ENCODE data around the gene NSD1.
A peak's percentile ranks its signal among the peaks of the same experiment; 100 is the strongest.

Gene NSD1, protein sequence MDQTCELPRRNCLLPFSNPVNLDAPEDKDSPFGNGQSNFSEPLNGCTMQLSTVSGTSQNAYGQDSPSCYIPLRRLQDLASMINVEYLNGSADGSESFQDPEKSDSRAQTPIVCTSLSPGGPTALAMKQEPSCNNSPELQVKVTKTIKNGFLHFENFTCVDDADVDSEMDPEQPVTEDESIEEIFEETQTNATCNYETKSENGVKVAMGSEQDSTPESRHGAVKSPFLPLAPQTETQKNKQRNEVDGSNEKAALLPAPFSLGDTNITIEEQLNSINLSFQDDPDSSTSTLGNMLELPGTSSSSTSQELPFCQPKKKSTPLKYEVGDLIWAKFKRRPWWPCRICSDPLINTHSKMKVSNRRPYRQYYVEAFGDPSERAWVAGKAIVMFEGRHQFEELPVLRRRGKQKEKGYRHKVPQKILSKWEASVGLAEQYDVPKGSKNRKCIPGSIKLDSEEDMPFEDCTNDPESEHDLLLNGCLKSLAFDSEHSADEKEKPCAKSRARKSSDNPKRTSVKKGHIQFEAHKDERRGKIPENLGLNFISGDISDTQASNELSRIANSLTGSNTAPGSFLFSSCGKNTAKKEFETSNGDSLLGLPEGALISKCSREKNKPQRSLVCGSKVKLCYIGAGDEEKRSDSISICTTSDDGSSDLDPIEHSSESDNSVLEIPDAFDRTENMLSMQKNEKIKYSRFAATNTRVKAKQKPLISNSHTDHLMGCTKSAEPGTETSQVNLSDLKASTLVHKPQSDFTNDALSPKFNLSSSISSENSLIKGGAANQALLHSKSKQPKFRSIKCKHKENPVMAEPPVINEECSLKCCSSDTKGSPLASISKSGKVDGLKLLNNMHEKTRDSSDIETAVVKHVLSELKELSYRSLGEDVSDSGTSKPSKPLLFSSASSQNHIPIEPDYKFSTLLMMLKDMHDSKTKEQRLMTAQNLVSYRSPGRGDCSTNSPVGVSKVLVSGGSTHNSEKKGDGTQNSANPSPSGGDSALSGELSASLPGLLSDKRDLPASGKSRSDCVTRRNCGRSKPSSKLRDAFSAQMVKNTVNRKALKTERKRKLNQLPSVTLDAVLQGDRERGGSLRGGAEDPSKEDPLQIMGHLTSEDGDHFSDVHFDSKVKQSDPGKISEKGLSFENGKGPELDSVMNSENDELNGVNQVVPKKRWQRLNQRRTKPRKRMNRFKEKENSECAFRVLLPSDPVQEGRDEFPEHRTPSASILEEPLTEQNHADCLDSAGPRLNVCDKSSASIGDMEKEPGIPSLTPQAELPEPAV (N-terminal part only)

GRCh38 chr5:177133096-177133852, at the start of gene NSD1:
NSD1 (plus strand) TSS chr5:177133773; CDS start chr5:177135104, 1,331 bp downstream.
- H3K9ac ChIP-seq (ENCODE audit: low read length in 2 of 2) = peak within 1 kb of the TSS; percentile 55 to 83
- H3K9me3 ChIP-seq (ENCODE audit: control insufficient read depth in 2 of 2, low read length in 2 of 2) = no peaks in the 10 kb centered on the region
- H3K4me3 ChIP-seq (ENCODE audit: low read length in 2 of 2) = peak within 1 kb of the TSS; percentile 58 to 76
- H3K4me1 ChIP-seq (ENCODE audit: control insufficient read depth, insufficient read depth, low read length) = peaks cover 37% of the 10 kb centered on the region
- H3K36me3 ChIP-seq (ENCODE audit: control insufficient read depth in 2 of 2, insufficient read depth in 2 of 2, low read length in 2 of 2) = peaks cover 9% of the 10 kb centered on the region in 2 donors
- no peaks in the 10 kb centered on the region for H3K27me3 ChIP-seq (ENCODE audit: control insufficient read depth in 1 of 2, insufficient read depth in 2 of 2, low read length in 2 of 2)
- H3K27ac ChIP-seq (ENCODE audit: low read length) = peak within 1 kb of the TSS; percentile 91

GRCh38 chr5:177084175-177084574, 49.4 kb upstream of the NSD1 start:
- H3K9me3 ChIP-seq (ENCODE audit: control insufficient read depth in 2 of 2, low read length in 2 of 2) = no peaks in the 10 kb centered on the region
- H3K4me1 ChIP-seq (ENCODE audit: control insufficient read depth, insufficient read depth, low read length) = peaks cover 8% of the 10 kb centered on the region
- no peak overlapping the region for H3K9ac ChIP-seq (ENCODE audit: low read length in 2 of 2)
- H3K27ac ChIP-seq (ENCODE audit: low read length) = no peak overlapping the region
- peaks cover 13 to 17% of the 10 kb centered on the region in 2 donors for H3K27me3 ChIP-seq (ENCODE audit: control insufficient read depth in 1 of 2, insufficient read depth in 2 of 2, low read length in 2 of 2)
- no peaks in the 10 kb centered on the region for H3K36me3 ChIP-seq (ENCODE audit: control insufficient read depth in 2 of 2, insufficient read depth in 2 of 2, low read length in 2 of 2)
- H3K4me3 ChIP-seq (ENCODE audit: low read length in 2 of 2) = no peak overlapping the region

GRCh38 chr5:177085985-177086653, 47.5 kb upstream of the NSD1 start:
- H3K27ac ChIP-seq (ENCODE audit: low read length) = no peak overlapping the region
- H3K9ac ChIP-seq (ENCODE audit: low read length in 2 of 2) = no peak overlapping the region
- peaks cover 13% of the 10 kb centered on the region for H3K4me1 ChIP-seq (ENCODE audit: control insufficient read depth, insufficient read depth, low read length)
- no peak overlapping the region for H3K4me3 ChIP-seq (ENCODE audit: low read length in 2 of 2)
- H3K27me3 ChIP-seq (ENCODE audit: control insufficient read depth in 1 of 2, insufficient read depth in 2 of 2, low read length in 2 of 2) = peaks cover 18 to 25% of the 10 kb centered on the region in 2 donors
- H3K9me3 ChIP-seq (ENCODE audit: control insufficient read depth in 2 of 2, low read length in 2 of 2) = no peaks in the 10 kb centered on the region
- no peaks in the 10 kb centered on the region for H3K36me3 ChIP-seq (ENCODE audit: control insufficient read depth in 2 of 2, insufficient read depth in 2 of 2, low read length in 2 of 2)

GRCh38 chr5:177086654-177087397, 46.7 kb upstream of the NSD1 start, which contains the start of gene FGFR4:
FGFR4 (plus strand) TSS chr5:177086915; CDS start chr5:177089603, 2,688 bp downstream.
- Histone ChIP-seq H3K27me3 (ENCODE audit: control insufficient read depth in 1 of 2, insufficient read depth in 2 of 2, low read length in 2 of 2) (peaks cover 18 to 25% of the 10 kb centered on the region in 2 donors), H3K27ac (ENCODE audit: low read length) (no peak within 1 kb of the TSS), H3K36me3 (ENCODE audit: control insufficient read depth in 2 of 2, insufficient read depth in 2 of 2, low read length in 2 of 2) (no peaks in the 10 kb centered on the region), H3K9ac (ENCODE audit: low read length in 2 of 2) (no peak within 1 kb of the TSS), H3K9me3 (ENCODE audit: control insufficient read depth in 2 of 2, low read length in 2 of 2) (no peaks in the 10 kb centered on the region), H3K4me1 (ENCODE audit: control insufficient read depth, insufficient read depth, low read length) (peaks cover 13% of the 10 kb centered on the region), H3K4me3 (ENCODE audit: low read length in 2 of 2) (peak within 1 kb of the TSS in 1 of 2 donors; percentile 64)

DNA sequence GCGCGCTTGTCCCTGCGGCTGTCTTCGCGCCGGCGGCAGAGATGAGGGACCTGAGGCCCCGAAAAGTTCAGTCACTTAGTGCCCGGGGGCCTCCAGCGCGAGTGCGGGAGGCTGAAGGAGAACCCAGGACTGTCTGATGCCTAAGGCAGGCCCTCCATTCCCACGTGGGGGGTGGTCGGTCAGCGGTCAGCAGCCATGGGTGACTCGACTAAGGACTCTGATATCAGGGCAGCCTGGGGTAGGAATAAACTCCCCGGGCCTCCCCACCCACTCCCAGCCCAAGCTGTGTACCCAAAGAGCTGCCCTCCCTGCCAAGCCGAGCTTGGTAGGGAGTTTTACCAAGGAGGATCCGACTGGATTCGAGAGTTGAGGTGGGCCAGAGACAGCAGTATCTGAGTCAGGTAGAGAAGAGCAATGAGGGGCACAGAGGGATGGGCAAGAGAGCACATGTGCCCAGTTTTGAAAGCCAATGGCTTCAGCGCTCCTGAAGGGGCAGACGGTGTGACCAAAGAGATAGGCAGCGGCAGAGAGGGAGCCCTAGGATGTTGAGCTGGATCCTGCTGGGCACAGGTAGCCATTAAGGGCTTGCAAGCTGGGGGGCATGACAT, 46.1 kb upstream of the NSD1 start:
- Histone ChIP-seq H3K4me1 (ENCODE audit: control insufficient read depth, insufficient read depth, low read length) (peaks cover 13% of the 10 kb centered on the region), H3K27ac (ENCODE audit: low read length) (no peak overlapping the region), H3K4me3 (ENCODE audit: low read length in 2 of 2) (peak overlapping the region in 1 of 2 donors; percentile 64), H3K36me3 (ENCODE audit: control insufficient read depth in 2 of 2, insufficient read depth in 2 of 2, low read length in 2 of 2) (no peaks in the 10 kb centered on the region), H3K9ac (ENCODE audit: low read length in 2 of 2) (no peak overlapping the region), H3K27me3 (ENCODE audit: control insufficient read depth in 1 of 2, insufficient read depth in 2 of 2, low read length in 2 of 2) (peaks cover 18 to 25% of the 10 kb centered on the region in 2 donors), H3K9me3 (ENCODE audit: control insufficient read depth in 2 of 2, low read length in 2 of 2) (no peaks in the 10 kb centered on the region)

GRCh38 chr5:177089127-177089526, 44.4 kb upstream of the NSD1 start:
- Histone ChIP-seq H3K4me1 (ENCODE audit: control insufficient read depth, insufficient read depth, low read length) (peaks cover 13% of the 10 kb centered on the region), H3K27me3 (ENCODE audit: control insufficient read depth in 1 of 2, insufficient read depth in 2 of 2, low read length in 2 of 2) (peaks cover 18 to 23% of the 10 kb centered on the region in 2 donors), H3K27ac (ENCODE audit: low read length) (no peak overlapping the region), H3K4me3 (ENCODE audit: low read length in 2 of 2) (no peak overlapping the region), H3K9ac (ENCODE audit: low read length in 2 of 2) (no peak overlapping the region), H3K9me3 (ENCODE audit: control insufficient read depth in 2 of 2, low read length in 2 of 2) (no peaks in the 10 kb centered on the region), H3K36me3 (ENCODE audit: control insufficient read depth in 2 of 2, insufficient read depth in 2 of 2, low read length in 2 of 2) (no peaks in the 10 kb centered on the region)

DNA sequence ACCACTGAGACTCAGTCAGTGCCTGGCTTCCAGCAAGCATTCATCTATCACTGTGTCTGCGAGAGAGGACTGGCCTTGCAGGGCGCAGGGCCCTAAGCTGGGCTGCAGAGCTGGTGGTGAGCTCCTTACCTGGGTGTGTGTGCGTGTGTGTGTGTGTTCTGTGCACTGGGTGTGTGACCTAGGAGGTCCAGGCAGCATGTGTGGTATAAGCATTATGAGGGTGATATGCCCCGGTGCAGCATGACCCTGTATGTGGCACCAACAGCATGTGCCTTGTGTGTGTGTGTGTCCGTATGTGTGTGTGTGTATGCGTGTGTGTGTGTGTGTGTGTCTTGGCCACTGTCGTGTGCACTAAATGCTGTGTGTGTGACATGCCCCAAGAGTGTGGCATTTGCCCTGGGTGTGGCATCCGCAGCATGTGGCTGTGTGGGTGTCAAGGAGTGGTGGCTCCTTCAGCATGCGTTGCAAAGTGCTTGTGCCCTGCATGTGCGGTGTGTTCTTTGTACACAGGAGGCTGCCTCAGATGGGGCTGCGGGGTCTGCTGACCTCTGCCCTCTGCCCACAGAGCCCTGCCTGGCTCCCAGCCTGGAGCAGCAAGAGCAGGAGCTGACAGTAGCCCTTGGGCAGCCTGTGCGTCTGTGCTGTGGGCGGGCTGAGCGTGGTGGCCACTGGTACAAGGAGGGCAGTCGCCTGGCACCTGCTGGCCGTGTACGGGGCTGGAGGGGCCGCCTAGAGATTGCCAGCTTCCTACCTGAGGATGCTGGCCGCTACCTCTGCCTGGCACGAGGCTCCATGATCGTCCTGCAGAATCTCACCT, 43.5 kb upstream of the NSD1 start:
- H3K27me3 ChIP-seq (ENCODE audit: control insufficient read depth in 1 of 2, insufficient read depth in 2 of 2, low read length in 2 of 2) = peaks cover 18 to 23% of the 10 kb centered on the region in 2 donors
- no peak overlapping the region for H3K9ac ChIP-seq (ENCODE audit: low read length in 2 of 2)
- no peak overlapping the region for H3K27ac ChIP-seq (ENCODE audit: low read length)
- peaks cover 19% of the 10 kb centered on the region for H3K4me1 ChIP-seq (ENCODE audit: control insufficient read depth, insufficient read depth, low read length)
- H3K36me3 ChIP-seq (ENCODE audit: control insufficient read depth in 2 of 2, insufficient read depth in 2 of 2, low read length in 2 of 2) = no peaks in the 10 kb centered on the region
- no peak overlapping the region for H3K4me3 ChIP-seq (ENCODE audit: low read length in 2 of 2)
- no peaks in the 10 kb centered on the region for H3K9me3 ChIP-seq (ENCODE audit: control insufficient read depth in 2 of 2, low read length in 2 of 2)

DNA sequence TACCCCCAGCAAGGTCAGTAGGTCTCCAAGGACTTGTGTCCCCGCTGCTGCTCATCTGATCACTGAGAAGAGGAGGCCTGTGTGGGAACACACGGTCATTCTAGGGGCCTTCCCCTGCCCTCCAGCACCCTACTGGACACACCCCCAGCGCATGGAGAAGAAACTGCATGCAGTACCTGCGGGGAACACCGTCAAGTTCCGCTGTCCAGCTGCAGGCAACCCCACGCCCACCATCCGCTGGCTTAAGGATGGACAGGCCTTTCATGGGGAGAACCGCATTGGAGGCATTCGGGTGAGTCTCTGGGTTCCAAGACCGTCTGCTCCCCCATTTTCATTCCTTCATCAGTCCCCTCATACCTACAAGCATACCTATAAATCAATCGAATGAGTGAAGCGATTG, 42.8 kb upstream of the NSD1 start:
- no peaks in the 10 kb centered on the region for H3K9me3 ChIP-seq (ENCODE audit: control insufficient read depth in 2 of 2, low read length in 2 of 2)
- H3K27me3 ChIP-seq (ENCODE audit: control insufficient read depth in 1 of 2, insufficient read depth in 2 of 2, low read length in 2 of 2) = peaks cover 18 to 20% of the 10 kb centered on the region in 2 donors
- H3K36me3 ChIP-seq (ENCODE audit: control insufficient read depth in 2 of 2, insufficient read depth in 2 of 2, low read length in 2 of 2) = no peaks in the 10 kb centered on the region
- H3K4me1 ChIP-seq (ENCODE audit: control insufficient read depth, insufficient read depth, low read length) = peaks cover 22% of the 10 kb centered on the region
- no peak overlapping the region for H3K9ac ChIP-seq (ENCODE audit: low read length in 2 of 2)
- no peak overlapping the region for H3K27ac ChIP-seq (ENCODE audit: low read length)
- no peak overlapping the region for H3K4me3 ChIP-seq (ENCODE audit: low read length in 2 of 2)
